Activated T-helper 1 cell treated with Interleukin-2 at 50 U/mL for 16 hours (primary cell): ENCODE results near the gene PCDHA8.
"Not testable (repeated sequence)": the region's sequence is repeated elsewhere in the genome, so short reads cannot be mapped to it uniquely, and the experiment has no call there.

ENCODE experiments used
- DNase-seq: peaks from one replicate; pipeline ENCODE4 v3.0.0-alpha.2; 2020; ENCODE audit warnings: low read depth

The PCDHA8 gene

GRCh38 chr5:140869555-140869886 lies 28.5 kb downstream of the PCDHA8 start:
- no peak for DNase-seq

- no peak for DNase-seq
These were observed 29.5 kb downstream of the PCDHA8 start for GRCh38 chr5:140870221-140871201.

GRCh38 chr5:140875085-140876065 lies 34.4 kb downstream of the PCDHA8 start, which contains the start of gene PCDHA12:
TSS of gene PCDHA12 (plus strand) at chr5:140875308. CDS start at chr5:140875473, 165 bp downstream.
- DNase-seq = no peak

- not testable (repeated sequence) for DNase-seq
These were observed 35.7 kb downstream of the PCDHA8 start for GRCh38 chr5:140876541-140877261.

- no peak for DNase-seq
These were observed 36.2 kb downstream of the PCDHA8 start for GRCh38 chr5:140877262-140877581.

- DNase-seq = no peak
These were observed 41.1 kb downstream of the PCDHA8 start, which contains the start of gene PCDHA13 for GRCh38 chr5:140881889-140882590. TSS of gene PCDHA13 (plus strand) at chr5:140882124. CDS start at chr5:140882269, 145 bp downstream.

GRCh38 chr5:140882591-140882899 lies 41.6 kb downstream of the PCDHA8 start:
- DNase-seq = no peak

- no peak for DNase-seq
These were observed 42.4 kb downstream of the PCDHA8 start for GRCh38 chr5:140883373-140883772.

GRCh38 chr5:140883927-140884697 lies 43.1 kb downstream of the PCDHA8 start:
- DNase-seq = no peak
